Smooth muscle cell of the brain vasculature (primary cell): ENCODE results near the gene GPR22.

Experiments
- DNase-seq: peaks from one replicate; pipeline ENCODE4 v3.0.0-alpha.2; 2012; ENCODE audit warnings: low read depth, low spot score

The GPR22 gene

GRCh38 chr7:107469929-107470328, at the start of gene GPR22:
Gene GPR22 (plus strand): TSS chr7:107470057. CDS start chr7:107474061, 4,004 bp downstream.
- DNase-seq = no peak

- no peak for DNase-seq
Observed at GRCh38 chr7:107427462-107427861, 42.4 kb upstream of the GPR22 start.

GRCh38 chr7:107428642-107429041, 41.2 kb upstream of the GPR22 start:
- DNase-seq = no peak

- no peak for DNase-seq
Observed at GRCh38 chr7:107430057-107430456, 39.8 kb upstream of the GPR22 start.

GRCh38 chr7:107432261-107432660, 37.6 kb upstream of the GPR22 start:
- DNase-seq = no peak

GRCh38 chr7:107435749-107436148, 34.1 kb upstream of the GPR22 start:
- no peak for DNase-seq

GRCh38 chr7:107439025-107439424, 30.8 kb upstream of the GPR22 start:
- no peak for DNase-seq

GRCh38 chr7:107441581-107442422, 28.1 kb upstream of the GPR22 start:
- no peak for DNase-seq

- DNase-seq = no peak
Observed at GRCh38 chr7:107442678-107443077, 27.2 kb upstream of the GPR22 start.

- no peak for DNase-seq
Observed at GRCh38 chr7:107446531-107446930, 23.3 kb upstream of the GPR22 start.

GRCh38 chr7:107446988-107447387, 22.9 kb upstream of the GPR22 start:
- no peak for DNase-seq

- no peak for DNase-seq
Observed at GRCh38 chr7:107450970-107451369, 18.9 kb upstream of the GPR22 start.

GRCh38 chr7:107453388-107453787, 16.5 kb upstream of the GPR22 start:
- DNase-seq = no peak

- no peak for DNase-seq
Observed at GRCh38 chr7:107461938-107462533, 7.8 kb upstream of the GPR22 start.

GRCh38 chr7:107463139-107464078, 6.4 kb upstream of the GPR22 start:
- DNase-seq = peak; percentile 28

GRCh38 chr7:107464666-107465226, 5.1 kb upstream of the GPR22 start:
- no peak for DNase-seq

- DNase-seq = no peak
Observed at GRCh38 chr7:107467972-107468371, 1.9 kb upstream of the GPR22 start.

- DNase-seq = no peak
Observed at GRCh38 chr7:107468824-107469223, 1.0 kb upstream of the GPR22 start.

- DNase-seq = no peak
Observed at GRCh38 chr7:107471292-107472070, 1.6 kb downstream of the GPR22 start.

GRCh38 chr7:107472116-107472515, 2.3 kb downstream of the GPR22 start:
- DNase-seq = no peak

GRCh38 chr7:107474104-107474521, 4.3 kb downstream of the GPR22 start:
- DNase-seq = no peak
